Esophagus mucosa (tissue), 1 donor: Measurements from ENCODE around the gene DNAJB6. TPM values are rescaled to one million over a fixed set of nuclear protein-coding genes. Genes with fewer than 3 reads are reported as not detected.
"Not testable (repeated sequence)": the region's sequence is repeated elsewhere in the genome, so short reads cannot be mapped to it uniquely, and the experiment has no call there.

ENCODE experiments used
- ATAC-seq: fragments of 200-7000 bp; cut with Tn5 transposase; one replicate; pipeline ENCODE4 v1.9.1; 2020
- total RNA-seq: library from RNA; stranded (reverse); gene quantifications from one replicate; pipeline ENCODE4 v1.2.4, GENCODE V29; 2023
- donor health status: DM: yes; HTN: yes; CAD: no.

The DNAJB6 gene
- total RNA-seq, 1 donor from 2014 or later: 145 TPM

GRCh38 chr7:157444011-157444842, 107.4 kb downstream of the DNAJB6 start:
- no peak for ATAC-seq

GRCh38 chr7:157444843-157445135, 108.0 kb downstream of the DNAJB6 start:
- no peak for ATAC-seq

- no peak for ATAC-seq
These were observed 108.6 kb downstream of the DNAJB6 start for GRCh38 chr7:157445246-157445955.

- no peak for ATAC-seq
These were observed 109.1 kb downstream of the DNAJB6 start for GRCh38 chr7:157445956-157446295.

GRCh38 chr7:157446322-157446721, 109.5 kb downstream of the DNAJB6 start:
- no peak for ATAC-seq

GRCh38 chr7:157454003-157454402, 117.2 kb downstream of the DNAJB6 start:
- ATAC-seq: not testable (repeated sequence)

- no peak for ATAC-seq
These were observed 120.8 kb downstream of the DNAJB6 start for GRCh38 chr7:157457355-157458253.

- no peak for ATAC-seq
These were observed 121.4 kb downstream of the DNAJB6 start for GRCh38 chr7:157458254-157458633.

GRCh38 chr7:157459966-157460365, 123.2 kb downstream of the DNAJB6 start:
- ATAC-seq: no peak

GRCh38 chr7:157460721-157461120, 123.9 kb downstream of the DNAJB6 start:
- ATAC-seq: no peak

- no peak for ATAC-seq
These were observed 125.0 kb downstream of the DNAJB6 start for GRCh38 chr7:157461573-157462418.

- ATAC-seq: no peak
These were observed 125.6 kb downstream of the DNAJB6 start for GRCh38 chr7:157462419-157462771.

- no peak for ATAC-seq
These were observed 126.0 kb downstream of the DNAJB6 start for GRCh38 chr7:157462840-157463239.

- no peak for ATAC-seq
These were observed 126.4 kb downstream of the DNAJB6 start for GRCh38 chr7:157463245-157463644.

GRCh38 chr7:157464111-157464970, 127.5 kb downstream of the DNAJB6 start:
- ATAC-seq: no peak

GRCh38 chr7:157464971-157465886, 128.4 kb downstream of the DNAJB6 start:
- ATAC-seq: no peak

GRCh38 chr7:157465891-157466866, 129.4 kb downstream of the DNAJB6 start:
- no peak for ATAC-seq

- no peak for ATAC-seq
These were observed 130.1 kb downstream of the DNAJB6 start for GRCh38 chr7:157466867-157467261.
